ENCODE measurements around the gene CDKN2AIP. TPM values are rescaled to one million over a fixed set of nuclear protein-coding genes. Genes with fewer than 3 reads are reported as not detected.
"Not testable (repeated sequence)": the region's sequence is repeated elsewhere in the genome, so short reads cannot be mapped to it uniquely, and the experiment has no call there.

Gene CDKN2AIP
- total RNA-seq, 1 experiment from 2014 or later, result 24.0 TPM

DNA sequence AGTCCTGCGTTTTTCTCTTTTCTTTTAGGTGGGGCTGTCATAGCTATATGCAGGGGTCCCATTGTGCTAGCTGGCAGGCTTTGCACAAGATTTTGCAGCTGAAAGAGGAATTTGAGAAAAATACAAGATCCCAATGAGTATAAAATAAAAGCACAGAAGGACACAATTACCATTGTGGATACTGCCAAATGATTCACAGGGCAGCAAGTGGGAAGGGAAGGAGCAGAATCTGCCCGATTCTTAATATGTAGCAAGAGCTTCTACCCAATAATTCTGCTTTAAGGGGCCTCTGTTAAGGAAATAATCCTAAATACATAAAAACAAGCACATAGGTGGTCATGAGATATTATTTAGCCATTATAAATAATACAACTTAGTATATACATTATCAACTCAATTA, 34.5 kb downstream of the CDKN2AIP start:
- Histone ChIP-seq H3K9ac (ENCODE audit: extremely low read depth, insufficient read length, low read length) (no peak overlapping the region), H4K20me1 (ENCODE audit: control insufficient read depth, insufficient read depth, insufficient read length) (no peaks in the 10 kb centered on the region), H2BK12ac (ENCODE audit: insufficient read length, low read depth, low read length) (no peak overlapping the region), H3K4ac (ENCODE audit: low read depth, low read length) (no peak overlapping the region), H3K4me2 (ENCODE audit: insufficient read depth, insufficient read length, low read length) (no peak overlapping the region), H4K8ac (replicated peaks; ENCODE audit: insufficient read length, low read depth, low read length) (no peak overlapping the region), H2BK5ac (ENCODE audit: insufficient read length, low read length) (no peak overlapping the region), H3K14ac (ENCODE audit: insufficient read depth, low read length) (no peak overlapping the region), H3K23me2 (ENCODE audit: insufficient read length, low read depth, low read length, poor library complexity, severe bottlenecking) (no peaks in the 10 kb centered on the region), H3K27ac (ENCODE audit: insufficient read length, low read depth, low read length) (no peak overlapping the region), H4K91ac (ENCODE audit: insufficient read length, low read depth, low read length) (no peak overlapping the region), H3K9me3 (ENCODE audit: control insufficient read depth, low read depth, low read length) (no peaks in the 10 kb centered on the region), H3K79me2 (ENCODE audit: insufficient read depth, low read length) (no peaks in the 10 kb centered on the region), H2BK15ac (ENCODE audit: low read depth, low read length) (no peak overlapping the region), H3K18ac (ENCODE audit: insufficient read length, low read depth, low read length) (no peak overlapping the region), H2AFZ (ENCODE audit: low read length) (no peak overlapping the region), H3K23ac (ENCODE audit: insufficient read length, low read depth, low read length) (no peak overlapping the region), H2BK120ac (ENCODE audit: low read depth, low read length, poor library complexity, severe bottlenecking) (no peak overlapping the region), H3K56ac (ENCODE audit: insufficient read length, low read depth, low read length) (no peak overlapping the region), H2AK5ac (ENCODE audit: insufficient read length, low read length) (no peak overlapping the region), H3K4me1 (ENCODE audit: insufficient read depth, low read length) (no peaks in the 10 kb centered on the region; the same call in 1 of the 2 replicates), H3K79me1 (ENCODE audit: insufficient read depth, low read depth, low read length, poor library complexity, severe bottlenecking) (no peaks in the 10 kb centered on the region), H4K5ac (ENCODE audit: insufficient read length, low read depth, low read length) (no peak overlapping the region), H3T11ph (ENCODE audit: low read length) (no peak overlapping the region), H2BK20ac (ENCODE audit: low read depth, low read length, poor library complexity, severe bottlenecking) (no peak overlapping the region), H3K27me3 (ENCODE audit: insufficient read depth, low read length) (no peaks in the 10 kb centered on the region)
- H3K27me3 Mint-ChIP-seq (ENCODE audit: low read depth), result no peaks in the 10 kb centered on the region
- no peak for DNase-seq
- H3K4me1 Mint-ChIP-seq, result peaks cover 0 to 7% of the 10 kb centered on the region in 2 experiments; a peak in 1 of 4 replicates
- no peak overlapping the region for H3K4me3 Mint-ChIP-seq
- no peak overlapping the region for H3K27ac Mint-ChIP-seq
- WGBS (ENCODE audit: extremely low coverage, insufficient read length, low lambda C conversion rate), result no CpG with 5 or more reads among the region's 2 CpGs
- TF ChIP-seq, protein P1, sequence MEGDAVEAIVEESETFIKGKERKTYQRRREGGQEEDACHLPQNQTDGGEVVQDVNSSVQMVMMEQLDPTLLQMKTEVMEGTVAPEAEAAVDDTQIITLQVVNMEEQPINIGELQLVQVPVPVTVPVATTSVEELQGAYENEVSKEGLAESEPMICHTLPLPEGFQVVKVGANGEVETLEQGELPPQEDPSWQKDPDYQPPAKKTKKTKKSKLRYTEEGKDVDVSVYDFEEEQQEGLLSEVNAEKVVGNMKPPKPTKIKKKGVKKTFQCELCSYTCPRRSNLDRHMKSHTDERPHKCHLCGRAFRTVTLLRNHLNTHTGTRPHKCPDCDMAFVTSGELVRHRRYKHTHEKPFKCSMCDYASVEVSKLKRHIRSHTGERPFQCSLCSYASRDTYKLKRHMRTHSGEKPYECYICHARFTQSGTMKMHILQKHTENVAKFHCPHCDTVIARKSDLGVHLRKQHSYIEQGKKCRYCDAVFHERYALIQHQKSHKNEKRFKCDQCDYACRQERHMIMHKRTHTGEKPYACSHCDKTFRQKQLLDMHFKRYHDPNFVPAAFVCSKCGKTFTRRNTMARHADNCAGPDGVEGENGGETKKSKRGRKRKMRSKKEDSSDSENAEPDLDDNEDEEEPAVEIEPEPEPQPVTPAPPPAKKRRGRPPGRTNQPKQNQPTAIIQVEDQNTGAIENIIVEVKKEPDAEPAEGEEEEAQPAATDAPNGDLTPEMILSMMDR (conservative IDR thresholded peaks at IDR 0.05), result no peak
- H3K9me3 Mint-ChIP-seq, result peaks cover 0 to 8% of the 10 kb centered on the region in 2 experiments; a peak in 3 of 5 replicates
- peaks cover 0 to 17% (median 9%) of the 10 kb centered on the region in 3 experiments; a peak in 5 of 7 replicates for H3K36me3 Mint-ChIP-seq (ENCODE audit: insufficient read depth in 1 of 3, low read depth in 3 of 3)

DNA sequence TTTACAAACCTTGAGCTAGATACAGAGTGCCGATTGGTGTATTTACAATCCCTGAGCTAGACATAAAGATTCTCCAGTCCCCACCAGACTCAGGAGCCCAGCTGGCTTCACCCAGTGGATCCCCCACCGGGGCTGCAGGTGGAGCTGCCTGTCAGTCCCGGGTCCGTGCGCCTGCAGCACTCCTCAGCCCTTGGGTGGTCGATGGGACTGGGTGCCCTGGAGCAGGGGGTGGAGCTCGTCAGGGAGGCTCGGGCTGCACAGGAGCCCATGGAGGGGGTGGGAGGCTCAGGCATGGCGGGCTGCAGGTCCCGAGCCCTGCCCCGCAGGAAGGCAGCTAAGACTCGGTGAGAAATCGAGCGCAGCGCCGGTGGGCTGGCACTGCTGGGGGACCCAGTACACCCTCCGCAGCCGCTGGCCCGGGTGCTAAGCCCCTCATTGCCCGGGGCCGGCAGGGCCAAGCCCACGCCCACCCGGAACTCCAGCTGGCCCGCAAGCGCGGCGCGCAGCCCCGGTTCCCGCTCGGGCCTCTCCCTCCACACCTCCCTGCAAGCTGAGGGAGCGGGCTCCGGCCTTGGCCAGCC, 38.2 kb downstream of the CDKN2AIP start:
- H3K79me1 ChIP-seq (ENCODE audit: insufficient read depth, low read depth, low read length, poor library complexity, severe bottlenecking); H3K18ac ChIP-seq (ENCODE audit: insufficient read length, low read depth, low read length); H3K14ac ChIP-seq (ENCODE audit: insufficient read depth, low read length); H3K4me2 ChIP-seq (ENCODE audit: insufficient read depth, insufficient read length, low read length); H2BK5ac ChIP-seq (ENCODE audit: insufficient read length, low read length); H2BK120ac ChIP-seq (ENCODE audit: low read depth, low read length, poor library complexity, severe bottlenecking); H4K5ac ChIP-seq (ENCODE audit: insufficient read length, low read depth, low read length); H3K23me2 ChIP-seq (ENCODE audit: insufficient read length, low read depth, low read length, poor library complexity, severe bottlenecking); H3K23ac ChIP-seq (ENCODE audit: insufficient read length, low read depth, low read length); H2BK12ac ChIP-seq (ENCODE audit: insufficient read length, low read depth, low read length); H3K56ac ChIP-seq (ENCODE audit: insufficient read length, low read depth, low read length); H2BK15ac ChIP-seq (ENCODE audit: low read depth, low read length); H2AK5ac ChIP-seq (ENCODE audit: insufficient read length, low read length); H3K4ac ChIP-seq (ENCODE audit: low read depth, low read length); H3K27me3 Mint-ChIP-seq (ENCODE audit: low read depth); H3K4me3 Mint-ChIP-seq; H3K27ac ChIP-seq (ENCODE audit: insufficient read length, low read depth, low read length); H4K20me1 ChIP-seq (ENCODE audit: control insufficient read depth, insufficient read depth, insufficient read length); H3K4me1 Mint-ChIP-seq; H3T11ph ChIP-seq (ENCODE audit: low read length); H2AFZ ChIP-seq (ENCODE audit: low read length); H4K8ac ChIP-seq (replicated peaks; ENCODE audit: insufficient read length, low read depth, low read length); H3K27ac Mint-ChIP-seq; H3K27me3 ChIP-seq (ENCODE audit: insufficient read depth, low read length); H2BK20ac ChIP-seq (ENCODE audit: low read depth, low read length, poor library complexity, severe bottlenecking); H3K4me1 ChIP-seq (ENCODE audit: insufficient read depth, low read length); H4K91ac ChIP-seq (ENCODE audit: insufficient read length, low read depth, low read length); H3K9me3 ChIP-seq (ENCODE audit: control insufficient read depth, low read depth, low read length); H3K9me3 Mint-ChIP-seq; H3K79me2 ChIP-seq (ENCODE audit: insufficient read depth, low read length); DNase-seq; H3K9ac ChIP-seq (ENCODE audit: extremely low read depth, insufficient read length, low read length): not testable (repeated sequence)
- peaks cover 0 to 17% (median 9%) of the 10 kb centered on the region in 3 experiments; a peak in 5 of 7 replicates for H3K36me3 Mint-ChIP-seq (ENCODE audit: insufficient read depth in 1 of 3, low read depth in 3 of 3)
- WGBS (ENCODE audit: extremely low coverage, insufficient read length, low lambda C conversion rate), result no CpG with 5 or more reads among the region's 33 CpGs

All from H9 (cell line).